HEK293 (cell line): ENCODE results near the gene SMPD3.
A peak's percentile ranks its signal among the peaks of the same experiment; 100 is the strongest.

Experiments
- CTCF ChIA-PET: fragments of 350-600 bp; formaldehyde crosslinking; extraction: SDS; loops from one replicate; lab custom pipeline; 2021; ENCODE audit warnings: antibody characterized with exemption; lab: Yijun Ruan, JAX
- POLR2A ChIA-PET: fragments of 300-600 bp; formaldehyde crosslinking; extraction: SDS; loops from one replicate; lab custom pipeline; 2020; ENCODE audit warnings: antibody characterized with exemption, inconsistent platforms; lab: Yijun Ruan, JAX
- H3K27ac ChIP-seq: fragments of 200-500 bp; sonication (Bioruptor generic); 2 replicates; pipeline ENCODE4 v1.5.1; 2014; ENCODE audit warnings: low read depth, low read length, control low read depth, inconsistent platforms; ENCODE audit errors: extremely low read depth
- H3K36me3 ChIP-seq, 2 experiments: fragments of 200-500 bp in 1 of 2; sonication (Bioruptor generic) in 1 of 2; 1 replicate in 1 of 2; 2 replicates in 1 of 2; pipeline ENCODE4 v1.5.1; 2014 to 2017; ENCODE audit warnings: inconsistent platforms in 2 of 2, low read length in 2 of 2; ENCODE audit not compliant: control insufficient read depth in 2 of 2, insufficient read depth in 1 of 2
- H3K4me1 ChIP-seq: fragments of 200-500 bp; sonication (Bioruptor generic); 2 replicates; pipeline ENCODE4 v1.5.1; 2014; ENCODE audit warnings: mild to moderate bottlenecking, low read length, inconsistent platforms; ENCODE audit not compliant: control insufficient read depth, insufficient read depth
- H3K4me3 ChIP-seq: 2 replicates; pipeline ENCODE4 v1.5.1; 2011; ENCODE audit warnings: low read depth, mild to moderate bottlenecking, control low read depth, low read length, moderate library complexity
- H3K9me3 ChIP-seq: fragments of 200-500 bp; sonication (Bioruptor generic); 2 replicates; pipeline ENCODE4 v1.5.1; 2014; ENCODE audit warnings: low read depth, low read length, inconsistent platforms; ENCODE audit not compliant: control insufficient read depth, insufficient read depth
- ATF2 ChIP-seq: fragments of 450-650 bp; formaldehyde crosslinking; IDR thresholded peaks from 2 replicates; pipeline ENCODE4 v1.5.1; 2016; ENCODE audit warnings: missing biosample characterization, missing genetic modification characterization, low read depth
- GLI2 ChIP-seq: fragments of 450-650 bp; formaldehyde crosslinking; IDR thresholded peaks from 2 replicates; pipeline ENCODE4; 2017; ENCODE audit warnings: missing biosample characterization, missing genetic modification characterization, low read depth, borderline replicate concordance
- HIC1 ChIP-seq: fragments of 450-650 bp; formaldehyde crosslinking; IDR thresholded peaks from 2 replicates; pipeline ENCODE4 v1.5.1; 2016; ENCODE audit warnings: missing biosample characterization, missing genetic modification characterization
- IKZF3 ChIP-seq: fragments of 450-650 bp; IDR thresholded peaks from 2 replicates; pipeline ENCODE4 v1.5.0; 2018; ENCODE audit warnings: missing biosample characterization, mild to moderate bottlenecking, missing genetic modification characterization, moderate library complexity
- SCRT2 ChIP-seq: fragments of 450-650 bp; formaldehyde crosslinking; IDR thresholded peaks from 2 replicates; pipeline ENCODE4 v1.5.1; 2016; ENCODE audit warnings: missing biosample characterization, missing genetic modification characterization
- SP3 ChIP-seq: fragments of 450-650 bp; formaldehyde crosslinking; IDR thresholded peaks from 2 replicates; pipeline ENCODE4 v1.5.1; 2016; ENCODE audit warnings: missing biosample characterization, missing genetic modification characterization
- ZBTB8A ChIP-seq: fragments of 450-650 bp; formaldehyde crosslinking; IDR thresholded peaks from 2 replicates; pipeline ENCODE4 v1.5.1; 2016; ENCODE audit warnings: missing biosample characterization, missing genetic modification characterization
- ZFP37 ChIP-seq: fragments of 450-650 bp; formaldehyde crosslinking; IDR thresholded peaks from 2 replicates; pipeline ENCODE4 v1.5.1; 2016; ENCODE audit warnings: missing biosample characterization, missing genetic modification characterization
- ZFP69B ChIP-seq: fragments of 450-650 bp; formaldehyde crosslinking; IDR thresholded peaks from 2 replicates; pipeline ENCODE4 v1.5.1; 2016; ENCODE audit warnings: missing biosample characterization, missing genetic modification characterization
- ZNF155 ChIP-seq: fragments of 450-650 bp; formaldehyde crosslinking; IDR thresholded peaks from 2 replicates; pipeline ENCODE4 v1.5.1; 2016; ENCODE audit warnings: missing biosample characterization, missing genetic modification characterization
- ZNF174 ChIP-seq: fragments of 450-650 bp; formaldehyde crosslinking; IDR thresholded peaks from 2 replicates; pipeline ENCODE4 v1.5.0; 2017; ENCODE audit warnings: missing biosample characterization, mild to moderate bottlenecking, missing genetic modification characterization
- ZNF184 ChIP-seq: fragments of 450-650 bp; IDR thresholded peaks from 2 replicates; pipeline ENCODE4 v1.5.1; 2018; ENCODE audit warnings: missing biosample characterization, mild to moderate bottlenecking, missing genetic modification characterization
- ZNF26 ChIP-seq: fragments of 450-650 bp; formaldehyde crosslinking; IDR thresholded peaks from 2 replicates; pipeline ENCODE4 v1.5.1; 2016; ENCODE audit warnings: missing biosample characterization, missing genetic modification characterization
- ZNF501 ChIP-seq: fragments of 450-650 bp; formaldehyde crosslinking; IDR thresholded peaks from 2 replicates; pipeline ENCODE4 v1.5.1; 2016; ENCODE audit warnings: missing biosample characterization, missing genetic modification characterization
- ZNF530 ChIP-seq: fragments of 450-650 bp; formaldehyde crosslinking; IDR thresholded peaks from 2 replicates; pipeline ENCODE4 v1.5.1; 2016; ENCODE audit warnings: low read depth, missing biosample characterization, missing genetic modification characterization
- ZNF548 ChIP-seq: fragments of 450-650 bp; formaldehyde crosslinking; IDR thresholded peaks from 2 replicates; pipeline ENCODE4 v1.5.1; 2016; ENCODE audit warnings: missing biosample characterization, missing genetic modification characterization
- ZNF664 ChIP-seq: fragments of 450-650 bp; formaldehyde crosslinking; IDR thresholded peaks from 2 replicates; pipeline ENCODE4 v1.5.1; 2016; ENCODE audit warnings: missing biosample characterization, missing genetic modification characterization
- ZNF785 ChIP-seq: fragments of 450-650 bp; formaldehyde crosslinking; IDR thresholded peaks from 2 replicates; pipeline ENCODE4 v1.5.1; 2016; ENCODE audit warnings: missing biosample characterization, missing genetic modification characterization
- ZNF830 ChIP-seq: fragments of 450-650 bp; IDR thresholded peaks from 2 replicates; pipeline ENCODE4 v1.5.0; 2018; ENCODE audit warnings: missing biosample characterization, missing genetic modification characterization, low read depth, mild to moderate bottlenecking, moderate library complexity
- ZSCAN30 ChIP-seq: fragments of 450-650 bp; IDR thresholded peaks from 2 replicates; pipeline ENCODE4 v1.5.1; 2018; ENCODE audit warnings: missing biosample characterization, mild to moderate bottlenecking, missing genetic modification characterization, moderate library complexity
- TF ChIP-seq, protein P1 (sequence below): fragments of 450-650 bp; formaldehyde crosslinking; IDR thresholded peaks from 2 replicates; pipeline ENCODE4 v1.5.1; 2016; ENCODE audit warnings: missing biosample characterization, missing genetic modification characterization, borderline replicate concordance
- TF ChIP-seq, protein P2 (sequence below): fragments of 450-650 bp; formaldehyde crosslinking; IDR thresholded peaks from 2 replicates; pipeline ENCODE4 v1.5.1; 2016; ENCODE audit warnings: missing biosample characterization, missing genetic modification characterization
- TF ChIP-seq, protein P3 (sequence below): fragments of 450-650 bp; IDR thresholded peaks from 2 replicates; pipeline ENCODE4 v1.5.1; 2018; ENCODE audit warnings: missing biosample characterization, missing genetic modification characterization
- TF ChIP-seq, protein P4 (sequence below): fragments of 450-650 bp; formaldehyde crosslinking; IDR thresholded peaks from 2 replicates; pipeline ENCODE4 v1.5.1; 2016; ENCODE audit warnings: missing biosample characterization, missing genetic modification characterization

Gene SMPD3

DNA sequence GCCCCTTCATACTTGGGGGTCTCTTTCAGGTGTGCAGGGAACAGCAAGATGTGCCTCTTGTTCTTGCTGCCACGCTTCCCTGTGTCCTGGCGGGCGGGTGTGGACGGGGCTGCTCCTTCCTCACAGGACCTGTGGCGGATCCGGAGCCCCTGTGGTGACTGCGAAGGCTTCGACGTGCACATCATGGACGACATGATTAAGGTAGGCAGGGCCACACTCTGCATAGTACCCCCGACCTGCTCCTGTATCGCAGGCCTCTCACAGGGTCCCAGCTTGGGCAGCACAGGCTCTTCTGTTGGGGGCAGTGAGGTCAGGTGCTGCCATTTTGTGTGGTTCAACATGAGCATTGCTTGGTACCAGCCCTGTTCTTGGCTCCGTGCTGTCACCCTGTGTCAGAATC, 94.9 kb downstream of the SMPD3 start (continued):
- TF ChIP-seq ZNF26 (no peak), ZNF530 (tag by site-specific recombination) (no peak), ZNF830 (tag by site-specific recombination) (no peak), ZSCAN30 (tag by site-specific recombination) (no peak)
- TF ChIP-seq, protein P1, sequence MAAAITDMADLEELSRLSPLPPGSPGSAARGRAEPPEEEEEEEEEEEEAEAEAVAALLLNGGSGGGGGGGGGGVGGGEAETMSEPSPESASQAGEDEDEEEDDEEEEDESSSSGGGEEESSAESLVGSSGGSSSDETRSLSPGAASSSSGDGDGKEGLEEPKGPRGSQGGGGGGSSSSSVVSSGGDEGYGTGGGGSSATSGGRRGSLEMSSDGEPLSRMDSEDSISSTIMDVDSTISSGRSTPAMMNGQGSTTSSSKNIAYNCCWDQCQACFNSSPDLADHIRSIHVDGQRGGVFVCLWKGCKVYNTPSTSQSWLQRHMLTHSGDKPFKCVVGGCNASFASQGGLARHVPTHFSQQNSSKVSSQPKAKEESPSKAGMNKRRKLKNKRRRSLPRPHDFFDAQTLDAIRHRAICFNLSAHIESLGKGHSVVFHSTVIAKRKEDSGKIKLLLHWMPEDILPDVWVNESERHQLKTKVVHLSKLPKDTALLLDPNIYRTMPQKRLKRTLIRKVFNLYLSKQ (tag by site-specific recombination) = no peak

- H3K4me3 ChIP-seq = no peak overlapping the region
- ChIA-PET POLR2A (no interaction called here), CTCF (no interaction called here)
- H3K4me1 ChIP-seq = no peaks in the 10 kb centered on the region
- H3K27ac ChIP-seq = no peak overlapping the region
- peaks cover 6 to 98% of the 10 kb centered on the region in 2 experiments; a peak in 2 of 3 replicates for H3K36me3 ChIP-seq
- no peaks in the 10 kb centered on the region for H3K9me3 ChIP-seq
- TF ChIP-seq SCRT2 (tag by site-specific recombination) = peak; percentile 49; the same call in 1 of the 2 replicates
- no peak for TF ChIP-seq ZNF785
- TF ChIP-seq, protein P2, sequence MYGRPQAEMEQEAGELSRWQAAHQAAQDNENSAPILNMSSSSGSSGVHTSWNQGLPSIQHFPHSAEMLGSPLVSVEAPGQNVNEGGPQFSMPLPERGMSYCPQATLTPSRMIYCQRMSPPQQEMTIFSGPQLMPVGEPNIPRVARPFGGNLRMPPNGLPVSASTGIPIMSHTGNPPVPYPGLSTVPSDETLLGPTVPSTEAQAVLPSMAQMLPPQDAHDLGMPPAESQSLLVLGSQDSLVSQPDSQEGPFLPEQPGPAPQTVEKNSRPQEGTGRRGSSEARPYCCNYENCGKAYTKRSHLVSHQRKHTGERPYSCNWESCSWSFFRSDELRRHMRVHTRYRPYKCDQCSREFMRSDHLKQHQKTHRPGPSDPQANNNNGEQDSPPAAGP = peak; percentile 43; the same call in 1 of the 2 replicates
- TF ChIP-seq ZBTB8A = no peak
These were observed 96.3 kb downstream of the SMPD3 start for GRCh38 chr16:68351991-68352431.

DNA sequence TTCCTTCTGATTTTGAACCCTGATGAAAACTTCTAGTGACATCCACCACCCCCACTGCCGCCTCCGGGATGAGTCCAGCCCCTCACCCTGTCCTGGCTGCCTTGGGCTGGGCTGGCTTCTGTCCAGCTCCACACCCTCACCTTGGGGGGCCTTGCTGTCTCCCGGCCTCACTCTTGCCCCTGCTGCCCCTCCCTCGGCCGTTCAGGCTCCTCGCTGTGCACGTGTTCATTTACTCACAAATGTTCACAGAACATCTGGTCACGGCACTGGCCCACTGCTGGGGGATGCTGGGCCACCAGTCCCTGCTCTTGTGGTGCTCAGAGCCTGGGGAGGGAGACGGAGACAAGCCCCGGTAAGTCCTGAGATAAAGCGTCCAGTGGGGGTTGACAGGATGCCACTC, 96.8 kb downstream of the SMPD3 start:
- H3K9me3 ChIP-seq = no peaks in the 10 kb centered on the region
- no peak overlapping the region for H3K27ac ChIP-seq
- H3K4me3 ChIP-seq = no peak overlapping the region
- CTCF ChIA-PET = interaction anchor here (1.0 kb wide), 1 partner anchor 44 kb away, joined by 3 read pairs; no protein-coding TSS in a partner anchor
- H3K36me3 ChIP-seq = peaks cover 6 to 98% of the 10 kb centered on the region in 2 experiments; a peak in 2 of 3 replicates
- H3K4me1 ChIP-seq = no peaks in the 10 kb centered on the region
- POLR2A ChIA-PET = no interaction called here
- TF ChIP-seq ZNF174 (tag by site-specific recombination) (no peak), ZNF155 (tag by site-specific recombination) (no peak), ZFP37 (tag by site-specific recombination) (no peak), ZFP69B (tag by site-specific recombination) (no peak), SP3 (no peak), ZNF501 (tag by site-specific recombination) (no peak), ZNF184 (tag by site-specific recombination) (no peak), GLI2 (tag by site-specific recombination) (no peak), HIC1 (tag by site-specific recombination) (no peak), ATF2 (no peak), ZNF548 (no peak), ZNF664 (no peak), IKZF3 (no peak)
- TF ChIP-seq, protein P3, sequence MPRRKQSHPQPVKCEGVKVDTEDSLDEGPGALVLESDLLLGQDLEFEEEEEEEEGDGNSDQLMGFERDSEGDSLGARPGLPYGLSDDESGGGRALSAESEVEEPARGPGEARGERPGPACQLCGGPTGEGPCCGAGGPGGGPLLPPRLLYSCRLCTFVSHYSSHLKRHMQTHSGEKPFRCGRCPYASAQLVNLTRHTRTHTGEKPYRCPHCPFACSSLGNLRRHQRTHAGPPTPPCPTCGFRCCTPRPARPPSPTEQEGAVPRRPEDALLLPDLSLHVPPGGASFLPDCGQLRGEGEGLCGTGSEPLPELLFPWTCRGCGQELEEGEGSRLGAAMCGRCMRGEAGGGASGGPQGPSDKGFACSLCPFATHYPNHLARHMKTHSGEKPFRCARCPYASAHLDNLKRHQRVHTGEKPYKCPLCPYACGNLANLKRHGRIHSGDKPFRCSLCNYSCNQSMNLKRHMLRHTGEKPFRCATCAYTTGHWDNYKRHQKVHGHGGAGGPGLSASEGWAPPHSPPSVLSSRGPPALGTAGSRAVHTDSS = no peak
- TF ChIP-seq, protein P4, sequence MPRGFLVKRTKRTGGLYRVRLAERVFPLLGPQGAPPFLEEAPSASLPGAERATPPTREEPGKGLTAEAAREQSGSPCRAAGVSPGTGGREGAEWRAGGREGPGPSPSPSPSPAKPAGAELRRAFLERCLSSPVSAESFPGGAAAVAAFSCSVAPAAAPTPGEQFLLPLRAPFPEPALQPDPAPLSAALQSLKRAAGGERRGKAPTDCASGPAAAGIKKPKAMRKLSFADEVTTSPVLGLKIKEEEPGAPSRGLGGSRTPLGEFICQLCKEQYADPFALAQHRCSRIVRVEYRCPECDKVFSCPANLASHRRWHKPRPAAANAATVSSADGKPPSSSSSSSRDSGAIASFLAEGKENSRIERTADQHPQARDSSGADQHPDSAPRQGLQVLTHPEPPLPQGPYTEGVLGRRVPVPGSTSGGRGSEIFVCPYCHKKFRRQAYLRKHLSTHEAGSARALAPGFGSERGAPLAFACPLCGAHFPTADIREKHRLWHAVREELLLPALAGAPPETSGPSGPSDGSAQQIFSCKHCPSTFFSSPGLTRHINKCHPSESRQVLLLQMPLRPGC (tag by site-specific recombination) = no peak
